Colon (tissue), 2 donors: ENCODE data around the gene GGA2.
"Not testable (repeated sequence)": the region's sequence is repeated elsewhere in the genome, so short reads cannot be mapped to it uniquely, and the experiment has no call there.

Experiments
- FAIRE-seq: peaks from 2 replicates; lab custom pipeline; 2012; peaks lifted over from hg19 to GRCh38; lab: Jason Lieb, UNC
- donor health status: control.
- donor health status: control.

The GGA2 gene

GRCh38 chr16:23510164-23510914 is at the start of gene GGA2:
TSS of gene GGA2 (minus strand) at chr16:23510494. CDS start at chr16:23510411, 83 bp downstream.
- FAIRE-seq = no peak

GRCh38 chr16:23557779-23558702 is 47.7 kb upstream of the GGA2 start:
- FAIRE-seq = no peak

GRCh38 chr16:23556881-23557778 is 46.8 kb upstream of the GGA2 start, which contains the start of the genes EARS2 and UBFD1:
TSS of gene EARS2 (minus strand) at chr16:23557350. CDS start at chr16:23557343, 7 bp downstream.
TSS of gene UBFD1 (plus strand) at chr16:23557727. CDS start at chr16:23557743, 16 bp downstream.
- FAIRE-seq = no peak

GRCh38 chr16:23554536-23554935 is 44.2 kb upstream of the GGA2 start:
- FAIRE-seq = no peak

- no peak for FAIRE-seq
Observed at GRCh38 chr16:23552161-23552560, 41.9 kb upstream of the GGA2 start.

GRCh38 chr16:23549938-23550337 is 39.6 kb upstream of the GGA2 start:
- no peak for FAIRE-seq

GRCh38 chr16:23544436-23544835 is 34.1 kb upstream of the GGA2 start:
- FAIRE-seq = no peak

GRCh38 chr16:23540817-23541178 is 30.5 kb upstream of the GGA2 start:
- FAIRE-seq = not testable (repeated sequence)

GRCh38 chr16:23539984-23540816 is 29.9 kb upstream of the GGA2 start:
- no peak for FAIRE-seq

- FAIRE-seq = no peak
Observed at GRCh38 chr16:23538919-23539278, 28.6 kb upstream of the GGA2 start.

GRCh38 chr16:23537390-23537789 is 27.1 kb upstream of the GGA2 start:
- no peak for FAIRE-seq

GRCh38 chr16:23535901-23536300 is 25.6 kb upstream of the GGA2 start:
- no peak for FAIRE-seq

GRCh38 chr16:23534868-23535860 is 24.9 kb upstream of the GGA2 start:
- FAIRE-seq = no peak

- no peak for FAIRE-seq
Observed at GRCh38 chr16:23532448-23532847, 22.2 kb upstream of the GGA2 start.

- no peak for FAIRE-seq
Observed at GRCh38 chr16:23530062-23530461, 19.8 kb upstream of the GGA2 start.

- no peak for FAIRE-seq
Observed at GRCh38 chr16:23528644-23529310, 18.5 kb upstream of the GGA2 start.

GRCh38 chr16:23527961-23528643 is 17.8 kb upstream of the GGA2 start:
- FAIRE-seq = no peak

GRCh38 chr16:23524886-23525285 is 14.6 kb upstream of the GGA2 start:
- no peak for FAIRE-seq
